Measurements from ENCODE around the gene TP63. TPM values are rescaled to one million over a fixed set of nuclear protein-coding genes. Genes with fewer than 3 reads are reported as not detected.

The TP63 gene
- total RNA-seq, 1 donor from 2014 or later = 0.11 TPM

- ATAC-seq (ENCODE audit: poor library complexity) (peak; percentile 98), DNase-seq (peak; percentile 68)
- intact Hi-C loops (cut with DNase I) = no loop called here
Observed at GRCh38 chr3:189863031-189863430, 231.8 kb downstream of the TP63 start.

- intact Hi-C loops (cut with DNase I) = no loop called here
- DNase-seq (no peak), ATAC-seq (ENCODE audit: poor library complexity) (no peak)
Observed at GRCh38 chr3:189868061-189868460, 236.9 kb downstream of the TP63 start.

GRCh38 chr3:189869165-189869564 is 238.0 kb downstream of the TP63 start:
- intact Hi-C loops (cut with DNase I) = no loop called here

GRCh38 chr3:189871418-189871817 is 240.2 kb downstream of the TP63 start:
- ATAC-seq (ENCODE audit: poor library complexity) (no peak), DNase-seq (no peak)
- intact Hi-C loops (cut with DNase I) = no loop called here

More at GRCh38 chr3:189869165-189869564, 238.0 kb downstream of the TP63 start:
- ATAC-seq (ENCODE audit: poor library complexity) (no peak), DNase-seq (no peak)

- intact Hi-C loops (cut with DNase I) = no loop called here
- no peak for ATAC-seq (ENCODE audit: poor library complexity)
- no peak for DNase-seq
Observed at GRCh38 chr3:189883113-189883753, 252.0 kb downstream of the TP63 start.

- intact Hi-C loops (cut with DNase I) = no loop called here
- no peak for ATAC-seq (ENCODE audit: poor library complexity)
- DNase-seq = no peak
Observed at GRCh38 chr3:189890496-189890895, 259.3 kb downstream of the TP63 start.

GRCh38 chr3:189896533-189896932 is 265.3 kb downstream of the TP63 start:
- intact Hi-C loops (cut with DNase I) = no loop called here
- DNase-seq (no peak), ATAC-seq (ENCODE audit: poor library complexity) (no peak)

GRCh38 chr3:189897406-189897805 is 266.2 kb downstream of the TP63 start:
- DNase-seq = no peak
- intact Hi-C loops (cut with DNase I) = no loop called here
- no peak for ATAC-seq (ENCODE audit: poor library complexity)

GRCh38 chr3:189898559-189899153 is 267.5 kb downstream of the TP63 start:
- ATAC-seq (ENCODE audit: poor library complexity) = no peak
- no peak for DNase-seq
- intact Hi-C loops (cut with DNase I) = no loop called here

GRCh38 chr3:189899186-189899585 is 268.0 kb downstream of the TP63 start:
- intact Hi-C loops (cut with DNase I) = no loop called here
- ATAC-seq (ENCODE audit: poor library complexity) = no peak

GRCh38 chr3:189900578-189900977 is 269.4 kb downstream of the TP63 start:
- no peak for DNase-seq
- intact Hi-C loops (cut with DNase I) = no loop called here
- ATAC-seq (ENCODE audit: poor library complexity) = no peak

More at GRCh38 chr3:189899186-189899585, 268.0 kb downstream of the TP63 start:
- DNase-seq = no peak

- ATAC-seq (ENCODE audit: poor library complexity) = no peak
- intact Hi-C loops (cut with DNase I) = no loop called here
Observed at GRCh38 chr3:189901481-189901880, 270.3 kb downstream of the TP63 start.

GRCh38 chr3:189902230-189903186 is 271.3 kb downstream of the TP63 start:
- no peak for DNase-seq
- intact Hi-C loops (cut with DNase I) = no loop called here
- ATAC-seq (ENCODE audit: poor library complexity) = peak; percentile 51

More at GRCh38 chr3:189901481-189901880, 270.3 kb downstream of the TP63 start:
- no peak for DNase-seq

GRCh38 chr3:189903562-189904250 is 272.5 kb downstream of the TP63 start:
- intact Hi-C loops (cut with DNase I) = no loop called here

GRCh38 chr3:189907803-189908202 is 276.6 kb downstream of the TP63 start:
- intact Hi-C loops (cut with DNase I) = no loop called here
- DNase-seq (no peak), ATAC-seq (ENCODE audit: poor library complexity) (no peak)

More at GRCh38 chr3:189903562-189904250, 272.5 kb downstream of the TP63 start:
- ATAC-seq (ENCODE audit: poor library complexity) = no peak
- DNase-seq = no peak

GRCh38 chr3:189908646-189909045 is 277.5 kb downstream of the TP63 start:
- no peak for DNase-seq
- intact Hi-C loops (cut with DNase I) = no loop called here
- no peak for ATAC-seq (ENCODE audit: poor library complexity)

GRCh38 chr3:189909139-189909538 is 277.9 kb downstream of the TP63 start:
- DNase-seq (no peak), ATAC-seq (ENCODE audit: poor library complexity) (no peak)
- intact Hi-C loops (cut with DNase I) = no loop called here

- DNase-seq (no peak), ATAC-seq (ENCODE audit: poor library complexity) (no peak)
- intact Hi-C loops (cut with DNase I) = no loop called here
Observed at GRCh38 chr3:189909573-189909972, 278.4 kb downstream of the TP63 start.

- DNase-seq (no peak), ATAC-seq (ENCODE audit: poor library complexity) (no peak)
- intact Hi-C loops (cut with DNase I) = no loop called here
Observed at GRCh38 chr3:189911001-189911400, 279.8 kb downstream of the TP63 start.

Data from Right ventricle myocardium superior (tissue), 1 donor.